HepG2 (cell line): ENCODE measurements around the gene QDPR. TPM values are rescaled to one million over a fixed set of nuclear protein-coding genes. Genes with fewer than 3 reads are reported as not detected.

Experiments
- KIAA2018 ChIP-seq: sonication (generic); formaldehyde crosslinking; IDR thresholded peaks from 2 replicates; pipeline ENCODE4 v1.5.0; 2020; ENCODE audit warnings: mild to moderate bottlenecking, missing genetic modification reagents, borderline replicate concordance
- MBNL3 ChIP-seq: fragments of 250-450 bp; sonication (Bioruptor Pico); conservative IDR thresholded peaks from 2 replicates; pipeline ENCODE4 v1.8.0; 2022; ENCODE audit warnings: mild to moderate bottlenecking, inconsistent platforms
- MIER3 ChIP-seq: IDR thresholded peaks from 2 replicates; pipeline ENCODE4 v1.6.1; 2016; ENCODE audit warnings: missing compliant biosample characterization, borderline replicate concordance
- PHF21A ChIP-seq: sonication (generic); formaldehyde crosslinking; IDR thresholded peaks from 2 replicates; pipeline ENCODE4 v1.5.0; 2020; ENCODE audit warnings: mild to moderate bottlenecking, missing genetic modification reagents
- SALL1 ChIP-seq: sonication (generic); formaldehyde crosslinking; IDR thresholded peaks from 2 replicates; pipeline ENCODE4 v1.8.0; 2022; ENCODE audit warnings: mild to moderate bottlenecking, missing genetic modification reagents
- TOPORS ChIP-seq: sonication (generic); formaldehyde crosslinking; IDR thresholded peaks from 2 replicates; pipeline ENCODE4 v1.8.0; 2023; ENCODE audit warnings: mild to moderate bottlenecking, missing genetic modification reagents
- ZMYM2 ChIP-seq: sonication (generic); formaldehyde crosslinking; IDR thresholded peaks from 2 replicates; pipeline ENCODE4 v1.8.0; 2022; ENCODE audit warnings: mild to moderate bottlenecking, missing genetic modification reagents
- ZNF235 ChIP-seq: sonication (generic); formaldehyde crosslinking; IDR thresholded peaks from 2 replicates; pipeline ENCODE4 v1.8.1; 2023; ENCODE audit warnings: mild to moderate bottlenecking, missing genetic modification reagents, borderline replicate concordance
- ZNF30 ChIP-seq: sonication (generic); formaldehyde crosslinking; IDR thresholded peaks from 2 replicates; pipeline ENCODE4 v1.5.0; 2020; ENCODE audit warnings: mild to moderate bottlenecking, missing genetic modification reagents
- ZNF441 ChIP-seq: sonication (generic); formaldehyde crosslinking; IDR thresholded peaks from 2 replicates; pipeline ENCODE4 v1.7.0; 2021; ENCODE audit warnings: missing genetic modification reagents, borderline replicate concordance
- ZNF768 ChIP-seq: sonication (generic); formaldehyde crosslinking; IDR thresholded peaks from 2 replicates; pipeline ENCODE4 v1.4.0; 2020; ENCODE audit warnings: missing genetic modification reagents
- polyA plus RNA-seq, 8 experiments: library from polyadenylated mRNA; depleted of rRNA in 3 of 8; stranded (reverse) in 7 of 8; unstranded in 1 of 8; fragments of >200 nt; fragmentation: Illumina TruSeq in 4 of 8; extraction: Trizol in 4 of 8; gene quantifications; 2 replicates each; pipeline versions ENCODE4 v1.2.1 to v1.2.3, GENCODE V29; 2011 to 2016; ENCODE audit warnings: low read depth in 4 of 8, missing spikeins in 1 of 8, mixed read lengths in 1 of 8; ENCODE audit not compliant: insufficient read depth in 1 of 8
- total RNA-seq, 5 experiments: library from RNA; depleted of rRNA; stranded (reverse); fragments of >200 nt; fragmentation: Illumina TruSeq; extraction: Trizol; gene quantifications; 2 replicates each; pipeline ENCODE4 v1.2.3, GENCODE V29; 2016; ENCODE audit warnings: low read depth in 1 of 5
- TF ChIP-seq, protein P1 (sequence below): sonication (generic); formaldehyde crosslinking; IDR thresholded peaks from 2 replicates; pipeline ENCODE4 v1.4.0; 2020; ENCODE audit warnings: missing genetic modification reagents, low read depth, mild to moderate bottlenecking, borderline replicate concordance

QDPR gene
- total and polyA plus RNA-seq, 2 of the 13 experiments (the other 11 are each of a cell fraction or from before 2014, with no cell fraction given): 9.9 to 95.5 TPM

GRCh38 chr4:17511950-17512795 is at the start of gene QDPR (continued):
- TF ChIP-seq ZNF441 (no peak), KIAA2018 (CRISPR knock-in tag) (no peak), PHF21A (CRISPR knock-in tag) (no peak), MIER3 (CRISPR knock-in tag) (no peak; the same call in 1 of the 2 replicates), ZNF235 (CRISPR knock-in tag) (no peak), ZMYM2 (no peak), TOPORS (no peak), SALL1 (CRISPR knock-in tag) (peak; percentile 66), ZNF768 (CRISPR knock-in tag) (peak; percentile 53; the same call in 1 of the 2 replicates), MBNL3 (CRISPR knock-in tag) (no peak), ZNF30 (CRISPR knock-in tag) (no peak)
- TF ChIP-seq, protein P1, sequence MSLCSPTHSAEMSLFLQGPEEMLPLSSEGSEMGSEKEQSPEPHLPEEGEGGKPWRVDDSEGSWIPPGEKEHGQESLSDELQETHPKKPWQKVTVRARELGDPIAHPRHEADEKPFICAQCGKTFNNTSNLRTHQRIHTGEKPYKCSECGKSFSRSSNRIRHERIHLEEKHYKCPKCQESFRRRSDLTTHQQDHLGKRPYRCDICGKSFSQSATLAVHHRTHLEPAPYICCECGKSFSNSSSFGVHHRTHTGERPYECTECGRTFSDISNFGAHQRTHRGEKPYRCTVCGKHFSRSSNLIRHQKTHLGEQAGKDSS: no peak
